ENCODE data around the gene TIAM2. TPM values are rescaled to one million over a fixed set of nuclear protein-coding genes. Genes with fewer than 3 reads are reported as not detected.
"Not testable (repeated sequence)": the region's sequence is repeated elsewhere in the genome, so short reads cannot be mapped to it uniquely, and the experiment has no call there.

The TIAM2 gene
- total RNA-seq, 3 donors from 2014 or later (not counting 1 experiment from before 2014, with no cell fraction given), result 6.5 to 11.1 (median 8.7) TPM

GRCh38 chr6:154960299-154960843 lies 34.7 kb upstream of the TIAM2 start:
- Mint-ChIP-seq H3K36me3 (no peaks in the 10 kb centered on the region), H3K9me3 (no peaks in the 10 kb centered on the region)
- H3K4me1 ChIP-seq (ENCODE audit: control insufficient read depth, insufficient read depth, low read length), result peaks cover 5% of the 10 kb centered on the region

GRCh38 chr6:154960854-154961530 lies 34.1 kb upstream of the TIAM2 start:
- Histone ChIP-seq H3K36me3 (ENCODE audit: control insufficient read depth, insufficient read depth, low read length) (no peaks in the 10 kb centered on the region), H3K27ac (ENCODE audit: low read length) (no peak overlapping the region), H3K4me3 (ENCODE audit: low read length) (no peak overlapping the region), H3K4me1 (ENCODE audit: control insufficient read depth, insufficient read depth, low read length) (peaks cover 5% of the 10 kb centered on the region), H3K9me3 (ENCODE audit: control insufficient read depth, insufficient read depth, low read length) (no peaks in the 10 kb centered on the region), H3K27me3 (ENCODE audit: control insufficient read depth, insufficient read depth, low read length) (no peaks in the 10 kb centered on the region)
- no peak overlapping the region for H3K4me3 Mint-ChIP-seq
- peaks cover 0 to 13% of the 10 kb centered on the region in 2 donors for H3K4me1 Mint-ChIP-seq
- no peaks in the 10 kb centered on the region for H3K27me3 Mint-ChIP-seq (ENCODE audit: low read depth in 2 of 2)
- intact Hi-C loops (cut with micrococcal nuclease), result no loop called here
- H3K9me3 Mint-ChIP-seq, result no peaks in the 10 kb centered on the region
- no peak for TF ChIP-seq CTCF (IDR thresholded peaks at IDR 0.05)
- no peaks in the 10 kb centered on the region for H3K36me3 Mint-ChIP-seq
- H3K27ac Mint-ChIP-seq, result no peak overlapping the region
- WGBS (ENCODE audit: insufficient coverage), result 88% methylated on average over 5 of the region's 6 CpGs
- ATAC-seq (no peak), DNase-seq (no peak)

More at GRCh38 chr6:154960299-154960843, 34.7 kb upstream of the TIAM2 start:
- Mint-ChIP-seq H3K27ac (no peak overlapping the region), H3K4me1 (peaks cover 0 to 13% of the 10 kb centered on the region in 2 donors), H3K27me3 (ENCODE audit: low read depth in 2 of 2) (no peaks in the 10 kb centered on the region), H3K4me3 (no peak overlapping the region)
- intact Hi-C loops (cut with micrococcal nuclease), result no loop called here
- no peak overlapping the region for H3K27ac ChIP-seq (ENCODE audit: low read length)
- 79% methylated on average over 11 of the region's 11 CpGs for WGBS (ENCODE audit: insufficient coverage)
- no peaks in the 10 kb centered on the region for H3K9me3 ChIP-seq (ENCODE audit: control insufficient read depth, insufficient read depth, low read length)
- DNase-seq (no peak), ATAC-seq (peak in 1 of 3 donors; percentile 48)
- H3K36me3 ChIP-seq (ENCODE audit: control insufficient read depth, insufficient read depth, low read length), result no peaks in the 10 kb centered on the region
- H3K4me3 ChIP-seq (ENCODE audit: low read length), result no peak overlapping the region
- no peaks in the 10 kb centered on the region for H3K27me3 ChIP-seq (ENCODE audit: control insufficient read depth, insufficient read depth, low read length)
- no peak for TF ChIP-seq CTCF (IDR thresholded peaks at IDR 0.05)

- TF ChIP-seq CTCF (IDR thresholded peaks at IDR 0.05), result no peak
- no peaks in the 10 kb centered on the region for H3K36me3 Mint-ChIP-seq
- no peaks in the 10 kb centered on the region for H3K27me3 ChIP-seq (ENCODE audit: control insufficient read depth, insufficient read depth, low read length)
- no peak overlapping the region for H3K27ac ChIP-seq (ENCODE audit: low read length)
- 100% methylated on average over 2 of the region's 2 CpGs for WGBS (ENCODE audit: insufficient coverage)
- H3K27me3 Mint-ChIP-seq (ENCODE audit: low read depth in 2 of 2), result no peaks in the 10 kb centered on the region
- no peaks in the 10 kb centered on the region for H3K9me3 ChIP-seq (ENCODE audit: control insufficient read depth, insufficient read depth, low read length)
- H3K4me1 Mint-ChIP-seq, result peaks cover 0 to 13% of the 10 kb centered on the region in 2 donors
- ATAC-seq, result no peak
- peaks cover 5% of the 10 kb centered on the region for H3K4me1 ChIP-seq (ENCODE audit: control insufficient read depth, insufficient read depth, low read length)
- no peaks in the 10 kb centered on the region for H3K9me3 Mint-ChIP-seq
- H3K27ac Mint-ChIP-seq, result no peak overlapping the region
- H3K4me3 Mint-ChIP-seq, result no peak overlapping the region
- intact Hi-C loops (cut with micrococcal nuclease), result no loop called here
- H3K4me3 ChIP-seq (ENCODE audit: low read length), result no peak overlapping the region
- no peaks in the 10 kb centered on the region for H3K36me3 ChIP-seq (ENCODE audit: control insufficient read depth, insufficient read depth, low read length)
- no peak for DNase-seq
Measured at GRCh38 chr6:154962753-154963152, 32.4 kb upstream of the TIAM2 start.

GRCh38 chr6:154966065-154966770 lies 28.9 kb upstream of the TIAM2 start:
- H3K27me3 ChIP-seq (ENCODE audit: control insufficient read depth, insufficient read depth, low read length); H3K4me3 Mint-ChIP-seq; H3K4me3 ChIP-seq (ENCODE audit: low read length); ATAC-seq; H3K9me3 ChIP-seq (ENCODE audit: control insufficient read depth, insufficient read depth, low read length); H3K4me1 Mint-ChIP-seq; DNase-seq; H3K9me3 Mint-ChIP-seq; H3K4me1 ChIP-seq (ENCODE audit: control insufficient read depth, insufficient read depth, low read length); H3K36me3 Mint-ChIP-seq; intact Hi-C loops (cut with micrococcal nuclease); H3K27ac Mint-ChIP-seq; H3K27ac ChIP-seq (ENCODE audit: low read length); H3K36me3 ChIP-seq (ENCODE audit: control insufficient read depth, insufficient read depth, low read length); H3K27me3 Mint-ChIP-seq (ENCODE audit: low read depth in 2 of 2): not testable (repeated sequence)
- 97% methylated on average over 21 of the region's 51 CpGs for WGBS (ENCODE audit: insufficient coverage)
